Measurements from ENCODE around the gene MYBBP1A. TPM values are rescaled to one million over a fixed set of nuclear protein-coding genes. Genes with fewer than 3 reads are reported as not detected.
A peak's percentile ranks its signal among the peaks of the same experiment; 100 is the strongest.

Gene MYBBP1A
- total RNA-seq, 6 experiments from 2014 or later, result 16.3 to 32.0 (median 23.7) TPM

- intact Hi-C loops (cut with DNase I), result no loop called here
These were observed 665 bp downstream of the MYBBP1A start for GRCh38 chr17:4554441-4554996.

GRCh38 chr17:4553669-4554068 is 1.5 kb downstream of the MYBBP1A start:
- H3K4me1 ChIP-seq, result peaks cover 0 to 9% (median 4%) of the 10 kb centered on the region in 4 donors
- ATAC-seq (no peak), DNase-seq (peak in 1 of 3 donors; percentile 43)
- H3K4me3 ChIP-seq, result no peak overlapping the region
- TF ChIP-seq, protein P1, sequence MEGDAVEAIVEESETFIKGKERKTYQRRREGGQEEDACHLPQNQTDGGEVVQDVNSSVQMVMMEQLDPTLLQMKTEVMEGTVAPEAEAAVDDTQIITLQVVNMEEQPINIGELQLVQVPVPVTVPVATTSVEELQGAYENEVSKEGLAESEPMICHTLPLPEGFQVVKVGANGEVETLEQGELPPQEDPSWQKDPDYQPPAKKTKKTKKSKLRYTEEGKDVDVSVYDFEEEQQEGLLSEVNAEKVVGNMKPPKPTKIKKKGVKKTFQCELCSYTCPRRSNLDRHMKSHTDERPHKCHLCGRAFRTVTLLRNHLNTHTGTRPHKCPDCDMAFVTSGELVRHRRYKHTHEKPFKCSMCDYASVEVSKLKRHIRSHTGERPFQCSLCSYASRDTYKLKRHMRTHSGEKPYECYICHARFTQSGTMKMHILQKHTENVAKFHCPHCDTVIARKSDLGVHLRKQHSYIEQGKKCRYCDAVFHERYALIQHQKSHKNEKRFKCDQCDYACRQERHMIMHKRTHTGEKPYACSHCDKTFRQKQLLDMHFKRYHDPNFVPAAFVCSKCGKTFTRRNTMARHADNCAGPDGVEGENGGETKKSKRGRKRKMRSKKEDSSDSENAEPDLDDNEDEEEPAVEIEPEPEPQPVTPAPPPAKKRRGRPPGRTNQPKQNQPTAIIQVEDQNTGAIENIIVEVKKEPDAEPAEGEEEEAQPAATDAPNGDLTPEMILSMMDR (IDR thresholded peaks at IDR 0.05), result no peak
- TF ChIP-seq POLR2A (IDR thresholded peaks at IDR 0.05), result no peak
- intact Hi-C loops (cut with DNase I), result no loop called here
- no peaks in the 10 kb centered on the region for H3K9me3 ChIP-seq
- no peaks in the 10 kb centered on the region for H3K27me3 ChIP-seq
- 73% methylated on average over 2 of the region's 9 CpGs for WGBS (ENCODE audit: insufficient coverage, low coverage, low lambda C conversion rate, missing lambda C conversion rate)
- peaks cover 0 to 37% (median 16%) of the 10 kb centered on the region in 4 donors for H3K36me3 ChIP-seq
- no peak overlapping the region for H3K27ac ChIP-seq

More at GRCh38 chr17:4554441-4554996, 665 bp downstream of the MYBBP1A start:
- Histone ChIP-seq H3K36me3 (peaks cover 0 to 29% (median 11%) of the 10 kb centered on the region in 4 donors), H3K9me3 (no peaks in the 10 kb centered on the region), H3K27me3 (no peaks in the 10 kb centered on the region), H3K4me1 (peaks cover 0 to 9% (median 4%) of the 10 kb centered on the region in 4 donors), H3K4me3 (peak overlapping the region; percentile 80 to 96 (median 93)), H3K27ac (no peak overlapping the region)
- DNase-seq (peak in 2 of 3 donors; percentile 32 to 55), ATAC-seq (peak in 1 of 4 donors; percentile 1)
- 12% methylated on average over 14 of the region's 18 CpGs for WGBS (ENCODE audit: insufficient coverage, low coverage, low lambda C conversion rate, missing lambda C conversion rate)
- TF ChIP-seq, protein P1 (IDR thresholded peaks at IDR 0.05), result no peak
- TF ChIP-seq POLR2A (IDR thresholded peaks at IDR 0.05), result no peak

DNA sequence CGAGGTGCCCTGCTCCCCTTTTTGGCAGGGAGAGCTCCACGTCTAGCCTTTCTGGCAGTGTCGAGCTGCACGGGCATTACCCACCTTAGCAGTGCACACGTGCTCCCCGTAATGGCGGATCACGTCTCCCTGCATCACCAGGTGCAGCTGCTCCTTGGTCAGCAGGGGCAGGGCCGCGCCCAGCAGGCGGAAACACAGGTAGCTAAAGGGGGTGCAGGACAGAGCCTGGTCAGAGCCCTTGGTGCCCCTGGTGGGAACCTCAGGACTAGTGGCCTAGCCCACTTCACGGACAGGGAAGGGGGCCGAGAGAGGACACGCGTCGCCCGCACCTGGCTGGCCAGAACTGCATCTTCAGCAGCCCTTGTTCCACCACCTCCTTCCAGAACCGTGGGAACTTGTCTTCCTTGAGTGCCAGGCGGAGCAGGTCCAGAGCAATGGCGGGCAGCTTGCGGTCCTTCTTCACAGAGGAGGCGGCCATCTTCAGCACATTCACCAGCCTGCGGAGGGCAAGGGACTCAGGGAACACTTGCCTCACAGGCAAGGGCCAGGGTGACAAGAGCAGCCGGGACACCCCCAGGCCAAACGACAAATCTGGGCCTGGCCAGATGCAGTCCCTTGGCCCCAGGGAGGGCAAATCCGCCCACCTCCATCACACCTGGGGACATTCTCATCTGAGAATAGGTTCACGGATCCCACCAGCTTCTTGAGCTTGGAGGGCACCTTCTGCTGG is 3.2 kb downstream of the MYBBP1A start:
- intact Hi-C loops (cut with DNase I), result no loop called here

DNA sequence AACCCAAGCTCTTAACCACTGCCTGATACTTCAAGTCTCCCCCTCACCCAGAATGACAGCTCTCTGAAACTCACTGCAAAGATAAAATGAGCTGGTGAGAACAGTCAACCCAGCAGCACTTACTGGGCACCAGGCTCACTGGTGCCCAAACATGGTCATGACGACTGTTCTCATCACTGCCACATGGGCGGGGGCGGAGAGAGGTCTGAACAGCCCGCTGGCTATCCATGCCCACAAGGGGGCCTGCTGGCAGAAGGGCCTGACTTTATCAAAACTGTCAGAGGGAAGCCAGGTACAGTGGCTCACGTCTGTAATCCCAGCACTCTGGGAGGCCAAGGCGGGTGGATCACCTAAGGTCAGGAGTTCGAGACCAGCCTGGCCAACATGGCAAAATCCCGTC is 4.0 kb downstream of the MYBBP1A start:
- ATAC-seq (no peak), DNase-seq (peak in 1 of 3 donors; percentile 24)
- Histone ChIP-seq H3K27me3 (no peaks in the 10 kb centered on the region), H3K4me3 (no peak overlapping the region), H3K9me3 (no peaks in the 10 kb centered on the region), H3K4me1 (peaks cover 0 to 9% (median 4%) of the 10 kb centered on the region in 4 donors), H3K36me3 (peaks cover 0 to 58% (median 20%) of the 10 kb centered on the region in 4 donors), H3K27ac (no peak overlapping the region)
- WGBS (ENCODE audit: insufficient coverage, low coverage, low lambda C conversion rate, missing lambda C conversion rate), result 100% methylated on average over 1 of the region's 8 CpGs
- intact Hi-C loops (cut with DNase I), result no loop called here
- TF ChIP-seq POLR2A (IDR thresholded peaks at IDR 0.05), result no peak

More for the DNA sequence above, 3.2 kb downstream of the MYBBP1A start:
- ATAC-seq, result no peak
- H3K4me1 ChIP-seq, result peaks cover 0 to 9% (median 4%) of the 10 kb centered on the region in 4 donors
- H3K4me3 ChIP-seq, result no peak overlapping the region
- peak in 1 of 3 donors; percentile 42 for DNase-seq
- TF ChIP-seq, protein P1 (IDR thresholded peaks at IDR 0.05), result no peak
- no peak for TF ChIP-seq POLR2A (IDR thresholded peaks at IDR 0.05)
- peaks cover 0 to 54% (median 20%) of the 10 kb centered on the region in 4 donors for H3K36me3 ChIP-seq
- no peaks in the 10 kb centered on the region for H3K9me3 ChIP-seq
- 94% methylated on average over 7 of the region's 27 CpGs for WGBS (ENCODE audit: insufficient coverage, low coverage, low lambda C conversion rate, missing lambda C conversion rate)
- no peaks in the 10 kb centered on the region for H3K27me3 ChIP-seq
- H3K27ac ChIP-seq, result no peak overlapping the region

DNA sequence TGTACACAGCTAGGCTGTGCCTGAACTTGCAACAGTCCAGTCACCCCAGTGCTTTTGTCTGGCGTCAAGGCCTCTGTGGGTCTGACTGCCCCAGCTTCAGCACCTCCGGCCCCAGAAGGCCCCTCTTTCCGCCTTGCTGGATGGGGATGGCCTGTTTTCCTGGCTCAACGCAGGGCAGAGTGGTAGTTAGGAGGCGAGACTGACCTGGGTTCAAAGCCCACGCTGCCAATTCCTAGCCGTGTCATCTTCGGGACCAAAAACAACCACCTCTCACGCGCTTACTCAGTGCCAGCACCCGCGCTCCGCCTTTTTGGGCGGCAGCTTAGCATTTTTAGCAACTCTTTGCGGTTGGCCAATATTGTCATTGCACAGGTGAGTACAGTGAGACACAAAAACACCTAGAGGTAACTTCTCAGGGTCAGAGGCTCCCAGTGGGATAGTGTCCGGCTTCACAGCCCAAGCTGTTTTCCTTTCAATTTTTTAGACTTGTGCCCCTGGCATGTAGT is 4.6 kb downstream of the MYBBP1A start:
- ATAC-seq (no peak), DNase-seq (no peak)
- Histone ChIP-seq H3K27ac (no peak overlapping the region), H3K27me3 (no peaks in the 10 kb centered on the region), H3K36me3 (peaks cover 0 to 58% (median 20%) of the 10 kb centered on the region in 4 donors), H3K4me1 (peaks cover 0 to 9% (median 4%) of the 10 kb centered on the region in 4 donors), H3K4me3 (no peak overlapping the region), H3K9me3 (no peaks in the 10 kb centered on the region)
- no peak for TF ChIP-seq POLR2A (IDR thresholded peaks at IDR 0.05)
- TF ChIP-seq, protein P1 (IDR thresholded peaks at IDR 0.05), result no peak
- 86% methylated on average over 9 of the region's 16 CpGs for WGBS (ENCODE audit: insufficient coverage, low coverage, low lambda C conversion rate, missing lambda C conversion rate)
- intact Hi-C loops (cut with DNase I), result no loop called here
